OCI-LY3 (cell line): Measurements from ENCODE around the gene SETD5.

Source experiments
- H2AFZ ChIP-seq: fragments of 200-600, 300-600 bp; shearing (Covaris generic); 2 replicates; pipeline ENCODE4 v1.6.0; 2014; ENCODE audit warnings: antibody characterized with exemption, low read depth, low read length
- H3K27ac ChIP-seq: fragments of 200-600, 300-600 bp; sonication (generic); 2 replicates; pipeline ENCODE4 v1.5.1; 2014; ENCODE audit warnings: mild to moderate bottlenecking, low read length, moderate library complexity, mixed read lengths
- H3K27me3 ChIP-seq: fragments of 200-600, 300-600 bp; sonication (generic); 2 replicates; pipeline ENCODE4 v1.6.1; 2014; ENCODE audit warnings: low read depth, low read length, mixed read lengths
- H3K36me3 ChIP-seq: fragments of 200-600, 300-600 bp; sonication (generic); replicated peaks from 2 replicates; pipeline ENCODE3; 2014; ENCODE audit warnings: low read depth, low read length, mixed read lengths
- H3K4me1 ChIP-seq: fragments of 300-600, 200-600 bp; sonication (generic); 2 replicates; pipeline ENCODE4 v1.6.1; 2014; ENCODE audit warnings: low read length, mixed read lengths
- H3K4me2 ChIP-seq: fragments of 200-600, 300-600 bp; sonication (generic); 2 replicates; pipeline ENCODE4 v1.6.1; 2014; ENCODE audit warnings: low read length, mixed read lengths
- H3K4me3 ChIP-seq: fragments of 300-600, 200-600 bp; sonication (generic); 2 replicates; pipeline ENCODE4 v1.5.1; 2014; ENCODE audit warnings: antibody characterized with exemption, mild to moderate bottlenecking, low read length, moderate library complexity
- H3K79me2 ChIP-seq: fragments of 300-600, 200-600 bp; shearing (Covaris generic); 2 replicates; pipeline ENCODE4 v1.6.1; 2014; ENCODE audit warnings: mild to moderate bottlenecking, low read length, mixed read lengths
- H3K9ac ChIP-seq: fragments of 300-600, 200-600 bp; shearing (Covaris generic); 2 replicates; pipeline ENCODE4 v1.6.0; 2014; ENCODE audit warnings: mild to moderate bottlenecking, low read length, moderate library complexity
- H3K9me3 ChIP-seq: fragments of 200-600, 300-600 bp; shearing (Covaris generic); 2 replicates; pipeline ENCODE4 v1.6.1; 2014; ENCODE audit warnings: low read length, mixed read lengths; ENCODE audit not compliant: insufficient read depth
- H4K20me1 ChIP-seq: fragments of 200-600, 300-600 bp; sonication (generic); 2 replicates; pipeline ENCODE4 v1.6.1; 2016; ENCODE audit warnings: low read length, mixed read lengths; ENCODE audit not compliant: insufficient read depth
- EZH2phosphoT487 ChIP-seq: fragments of 200-600 bp; shearing (Covaris generic); IDR thresholded peaks from 2 replicates; pipeline ENCODE4 v1.6.1; 2018; ENCODE audit warnings: antibody characterized with exemption, mixed run types, low read depth
- TF ChIP-seq, protein P1 (sequence below): fragments of 200-600, 300-600 bp; sonication (generic); IDR thresholded peaks from 2 replicates; pipeline ENCODE4 v1.5.1; 2014; ENCODE audit warnings: antibody characterized with exemption, low read length, low read depth

The SETD5 gene

DNA sequence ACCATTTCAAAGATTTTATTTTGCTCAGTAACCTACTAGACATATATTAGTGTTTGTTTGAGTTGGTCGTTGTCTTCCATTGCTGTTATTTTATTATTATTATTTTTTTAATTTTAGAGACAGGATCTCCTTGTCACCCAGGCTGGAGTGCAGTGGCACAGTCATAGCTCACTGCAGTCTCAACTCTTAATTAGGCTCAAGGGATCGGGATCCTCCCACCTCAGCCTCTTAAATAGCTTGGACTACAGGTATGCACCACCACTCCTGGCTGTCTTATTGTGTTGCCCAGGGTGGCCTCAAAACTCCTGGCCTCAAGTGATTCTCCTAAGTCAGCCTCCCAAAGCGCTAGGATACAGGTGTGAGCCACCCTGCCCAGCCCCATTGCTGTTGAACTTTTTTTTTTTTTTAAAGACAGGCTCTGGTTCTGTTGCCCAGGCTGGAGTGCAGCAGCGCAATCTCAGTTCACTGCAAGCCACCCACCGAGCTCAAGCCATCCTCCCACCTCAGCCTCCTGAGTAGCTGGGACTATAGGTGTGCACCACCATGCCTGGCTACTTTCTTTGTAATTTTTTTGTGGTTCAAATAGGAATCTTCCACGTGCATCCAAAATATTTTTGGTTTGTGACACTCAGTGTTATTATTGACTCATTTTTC is 18.2 kb downstream of the SETD5 start:
- Histone ChIP-seq H3K4me1 (peaks cover 6% of the 10 kb centered on the region; the same call in 1 of the 2 replicates), H3K36me3 (peaks cover 15% of the 10 kb centered on the region), H3K27ac (no peak overlapping the region), H2AFZ (no peak overlapping the region), H3K79me2 (peaks cover 100% of the 10 kb centered on the region), H3K4me2 (no peak overlapping the region), H3K4me3 (no peak overlapping the region), H4K20me1 (peaks cover 93% of the 10 kb centered on the region), H3K9ac (no peak overlapping the region), H3K27me3 (no peaks in the 10 kb centered on the region), H3K9me3 (no peaks in the 10 kb centered on the region)
- no peak for TF ChIP-seq EZH2phosphoT487
- TF ChIP-seq, protein P1, sequence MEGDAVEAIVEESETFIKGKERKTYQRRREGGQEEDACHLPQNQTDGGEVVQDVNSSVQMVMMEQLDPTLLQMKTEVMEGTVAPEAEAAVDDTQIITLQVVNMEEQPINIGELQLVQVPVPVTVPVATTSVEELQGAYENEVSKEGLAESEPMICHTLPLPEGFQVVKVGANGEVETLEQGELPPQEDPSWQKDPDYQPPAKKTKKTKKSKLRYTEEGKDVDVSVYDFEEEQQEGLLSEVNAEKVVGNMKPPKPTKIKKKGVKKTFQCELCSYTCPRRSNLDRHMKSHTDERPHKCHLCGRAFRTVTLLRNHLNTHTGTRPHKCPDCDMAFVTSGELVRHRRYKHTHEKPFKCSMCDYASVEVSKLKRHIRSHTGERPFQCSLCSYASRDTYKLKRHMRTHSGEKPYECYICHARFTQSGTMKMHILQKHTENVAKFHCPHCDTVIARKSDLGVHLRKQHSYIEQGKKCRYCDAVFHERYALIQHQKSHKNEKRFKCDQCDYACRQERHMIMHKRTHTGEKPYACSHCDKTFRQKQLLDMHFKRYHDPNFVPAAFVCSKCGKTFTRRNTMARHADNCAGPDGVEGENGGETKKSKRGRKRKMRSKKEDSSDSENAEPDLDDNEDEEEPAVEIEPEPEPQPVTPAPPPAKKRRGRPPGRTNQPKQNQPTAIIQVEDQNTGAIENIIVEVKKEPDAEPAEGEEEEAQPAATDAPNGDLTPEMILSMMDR, result no peak

DNA sequence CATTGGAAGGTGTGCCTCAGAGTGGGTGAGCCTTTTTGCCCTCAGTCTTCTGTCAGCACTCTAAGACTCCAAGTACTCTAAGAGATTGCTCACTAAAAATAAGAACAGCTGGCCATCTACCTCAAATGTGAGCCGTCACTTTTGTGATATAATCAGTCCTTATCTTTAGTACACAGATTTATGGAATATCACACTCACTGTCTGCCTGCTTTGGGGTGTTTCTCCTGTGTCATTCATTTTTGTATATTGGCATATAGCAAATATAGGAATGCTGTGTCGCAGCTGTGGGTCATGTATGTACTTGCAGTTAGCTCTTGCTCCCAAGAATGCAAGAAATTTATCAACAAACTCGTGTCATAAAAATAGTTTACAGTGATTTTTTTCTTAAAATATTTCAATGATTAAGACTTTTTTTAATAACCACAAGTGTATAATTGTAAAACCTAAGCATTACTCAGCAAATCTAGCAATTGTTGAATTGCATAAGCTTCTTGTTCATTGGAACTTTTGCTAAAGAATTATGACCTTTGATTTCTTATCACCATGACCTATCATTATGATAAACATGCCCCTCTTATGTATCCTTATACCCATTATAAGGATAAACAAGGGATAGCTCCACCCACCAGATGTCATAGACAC is 18.8 kb downstream of the SETD5 start:
- no peak overlapping the region for H3K4me2 ChIP-seq
- peaks cover 93% of the 10 kb centered on the region for H4K20me1 ChIP-seq
- H2AFZ ChIP-seq, result no peak overlapping the region
- H3K4me1 ChIP-seq, result 0 out of 2 replicates have a peak, but pooled peaks cover 3% of the 10 kb centered on the region
- H3K36me3 ChIP-seq, result peaks cover 16% of the 10 kb centered on the region
- peaks cover 100% of the 10 kb centered on the region for H3K79me2 ChIP-seq
- no peak overlapping the region for H3K9ac ChIP-seq
- H3K9me3 ChIP-seq, result no peaks in the 10 kb centered on the region
- no peak for TF ChIP-seq EZH2phosphoT487
- TF ChIP-seq, protein P1, result no peak
- H3K4me3 ChIP-seq, result no peak overlapping the region
- no peak overlapping the region for H3K27ac ChIP-seq
- H3K27me3 ChIP-seq, result no peaks in the 10 kb centered on the region

DNA sequence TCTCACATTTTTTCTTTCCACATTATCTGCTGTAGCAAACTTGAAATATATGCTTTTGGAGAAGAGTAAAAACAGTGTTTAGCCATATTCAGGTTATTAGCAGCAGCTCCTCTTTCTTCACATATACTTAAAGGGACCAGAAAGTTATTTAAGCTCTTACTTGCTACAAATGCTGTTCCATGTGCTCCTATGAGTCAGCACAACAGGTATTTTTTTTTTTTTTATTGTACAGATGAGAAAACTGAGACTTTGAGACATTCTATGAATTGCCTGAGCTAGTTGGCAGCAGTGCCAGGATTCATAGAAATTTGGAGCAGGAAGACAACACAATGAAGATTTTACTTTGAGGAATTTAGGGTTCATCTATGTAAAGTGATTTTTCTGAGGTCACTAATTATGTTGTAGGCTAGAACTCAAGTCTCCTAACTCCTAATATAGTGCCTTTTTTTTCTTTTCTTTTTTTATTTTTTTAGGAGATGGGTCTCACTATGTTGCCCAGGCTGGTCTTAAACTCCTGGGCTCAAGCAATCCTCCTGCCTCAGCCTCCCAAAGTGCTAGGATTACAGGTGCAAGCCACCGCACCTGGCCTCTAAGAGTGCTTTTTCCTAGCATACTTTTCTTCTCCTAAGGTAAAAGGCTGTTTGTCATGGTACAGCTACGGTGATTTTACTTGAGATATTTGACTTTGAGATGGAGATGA is 23.6 kb downstream of the SETD5 start:
- Histone ChIP-seq H3K36me3 (peaks cover 26% of the 10 kb centered on the region), H3K4me2 (no peak overlapping the region), H3K79me2 (peaks cover 100% of the 10 kb centered on the region), H3K27ac (no peak overlapping the region), H3K4me3 (no peak overlapping the region), H4K20me1 (peaks cover 79% of the 10 kb centered on the region), H3K27me3 (no peaks in the 10 kb centered on the region), H3K4me1 (peaks cover 10% of the 10 kb centered on the region), H2AFZ (no peak overlapping the region), H3K9me3 (no peaks in the 10 kb centered on the region), H3K9ac (no peak overlapping the region)
- no peak for TF ChIP-seq EZH2phosphoT487
- TF ChIP-seq, protein P1, result no peak

DNA sequence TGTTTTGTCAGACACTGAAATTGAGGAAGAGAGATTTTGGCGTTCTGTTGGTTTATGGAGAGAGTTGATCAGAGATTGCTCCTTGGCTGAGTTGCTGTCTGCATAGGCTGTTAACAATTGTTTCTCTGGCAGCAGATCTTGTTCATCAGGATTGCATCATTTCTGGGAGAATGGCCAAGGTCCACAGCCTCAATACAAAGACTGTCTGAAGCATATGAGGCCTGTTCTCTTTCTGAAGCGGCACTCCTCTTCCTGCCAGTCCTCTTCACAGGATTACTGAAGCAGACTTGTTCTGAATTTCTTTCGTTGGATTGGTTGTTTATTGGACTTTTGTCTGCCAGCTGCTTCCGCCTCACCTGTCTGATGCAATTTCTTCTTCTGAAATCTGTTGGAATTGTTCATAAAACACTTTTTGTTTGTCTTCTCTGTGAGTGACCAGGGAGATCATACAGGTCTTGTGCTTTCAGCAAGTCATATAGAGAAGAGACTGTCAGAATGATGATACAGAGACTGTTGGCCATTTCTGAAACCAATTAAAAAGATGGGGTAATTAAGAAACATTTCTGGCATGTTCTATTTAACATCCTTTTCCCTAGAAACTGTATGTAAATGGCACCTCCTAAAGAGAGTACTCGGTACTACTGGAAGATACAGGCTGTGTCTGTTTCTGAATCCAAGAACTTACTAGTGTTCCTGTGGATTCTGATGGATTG is 25.5 kb downstream of the SETD5 start:
- H4K20me1 ChIP-seq, result peaks cover 74% of the 10 kb centered on the region
- no peak overlapping the region for H3K4me2 ChIP-seq
- H3K27me3 ChIP-seq, result no peaks in the 10 kb centered on the region
- no peak overlapping the region for H3K4me3 ChIP-seq
- no peak overlapping the region for H2AFZ ChIP-seq
- peaks cover 10% of the 10 kb centered on the region for H3K4me1 ChIP-seq
- peaks cover 31% of the 10 kb centered on the region for H3K36me3 ChIP-seq
- H3K9ac ChIP-seq, result no peak overlapping the region
- TF ChIP-seq EZH2phosphoT487, result no peak
- TF ChIP-seq, protein P1, result peak; percentile 35
- peak overlapping the region; percentile 46 for H3K27ac ChIP-seq
- H3K79me2 ChIP-seq, result peaks cover 98% of the 10 kb centered on the region
- H3K9me3 ChIP-seq, result no peaks in the 10 kb centered on the region
